ENCODE data around the gene NUDT17. TPM values are rescaled to one million over a fixed set of nuclear protein-coding genes. Genes with fewer than 3 reads are reported as not detected.

The NUDT17 gene
- total RNA-seq, 4 donors from 2014 or later, result 1.1 to 3.8 (median 1.8) TPM

- no peak for DNase-seq
- intact Hi-C loops (cut with DNase I), result no loop called here
Measured at GRCh38 chr1:145893306-145894055, 48.1 kb downstream of the NUDT17 start.

GRCh38 chr1:145895471-145895870, 50.0 kb downstream of the NUDT17 start:
- WGBS, 2 donors, result 80% methylated on average over 1 of the region's 1 CpG; no CpG with 5 or more reads in 1 of the 2 donors
- Histone ChIP-seq H3K27ac (no peak overlapping the region), H3K4me1 (peaks cover 20 to 29% (median 20%) of the 10 kb centered on the region in 3 donors), H3K9me3 (no peaks in the 10 kb centered on the region), H3K4me3 (no peak overlapping the region), H3K27me3 (no peaks in the 10 kb centered on the region), H3K36me3 (no peaks in the 10 kb centered on the region)
- intact Hi-C loops (cut with DNase I), result no loop called here
- TF ChIP-seq POLR2A (IDR thresholded peaks at IDR 0.05), result no peak
- no peak for TF ChIP-seq CTCF (IDR thresholded peaks at IDR 0.05)
- no peak for DNase-seq

More at GRCh38 chr1:145893306-145894055, 48.1 kb downstream of the NUDT17 start:
- peaks cover 20 to 38% (median 20%) of the 10 kb centered on the region in 3 donors for H3K4me1 ChIP-seq
- H3K9me3 ChIP-seq, result no peaks in the 10 kb centered on the region
- no peak overlapping the region for H3K4me3 ChIP-seq
- no peaks in the 10 kb centered on the region for H3K27me3 ChIP-seq
- TF ChIP-seq POLR2A (IDR thresholded peaks at IDR 0.05) (no peak), CTCF (IDR thresholded peaks at IDR 0.05) (no peak)
- no peaks in the 10 kb centered on the region for H3K36me3 ChIP-seq
- peak overlapping the region; percentile 80 to 93 (median 90) for H3K27ac ChIP-seq
- WGBS, 2 donors, result 88 to 91% methylated on average over 7 of the region's 7 CpGs

DNA sequence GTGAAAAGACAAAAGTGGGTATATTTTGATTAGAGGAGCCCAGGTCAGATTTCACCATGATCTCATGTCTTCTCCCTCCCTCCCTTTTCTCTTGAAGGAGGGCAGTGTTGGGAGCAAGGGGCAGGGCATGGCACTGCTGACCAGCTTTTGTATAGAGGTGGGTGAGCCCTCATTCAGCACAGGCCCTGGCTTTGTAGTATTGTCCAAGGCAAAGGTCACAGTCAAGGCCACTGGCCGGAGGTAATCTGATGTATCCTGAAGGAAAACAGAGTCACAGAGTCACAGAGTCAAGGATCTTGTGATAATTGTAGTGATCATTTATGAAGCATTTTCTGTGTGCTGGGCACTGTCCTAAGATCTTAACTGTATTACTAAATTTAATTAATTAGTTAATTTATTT, 52.5 kb downstream of the NUDT17 start:
- Histone ChIP-seq H3K9me3 (no peaks in the 10 kb centered on the region), H3K4me3 (no peak overlapping the region), H3K36me3 (peaks cover 0 to 8% (median 0%) of the 10 kb centered on the region in 3 donors), H3K4me1 (peaks cover 0 to 4% (median 1%) of the 10 kb centered on the region in 3 donors), H3K27me3 (no peaks in the 10 kb centered on the region), H3K27ac (no peak overlapping the region)
- TF ChIP-seq CTCF (IDR thresholded peaks at IDR 0.05) (no peak), POLR2A (IDR thresholded peaks at IDR 0.05) (no peak)
- 67 to 88% methylated on average over 1 of the region's 1 CpG for WGBS, 2 donors
- intact Hi-C loops (cut with DNase I), result no loop called here
- no peak for DNase-seq

Small RNAs within 50 kb of the gene (small RNA-seq; reads per million reads assigned to genes)
- 0 reads per million in 4 donors for gene MIR6736

Other genes with a start within 250 kb of the NUDT17 start
- 10 to 100 TPM in 3 of 4 donors, 1 to 10 TPM in 1; 6.9 to 34.8 (median 19.3) TPM for gene GPR89A, start 237.6 kb upstream of the NUDT17 start, total RNA-seq
- gene PDZK1, start 138.3 kb upstream of the NUDT17 start, total RNA-seq, result under 1 TPM in 1 of 4 donors, not detected in 3; 0.19 TPM
- not detected for gene CD160, start 126.1 kb upstream of the NUDT17 start, total RNA-seq
- gene RNF115, start 21.5 kb upstream of the NUDT17 start, total RNA-seq, result 10 to 100 TPM in 1 of 4 donors, 1 to 10 TPM in 3; 4.3 to 17.5 (median 6.1) TPM
- 10 to 100 TPM; 15.0 to 31.7 (median 21.0) TPM for gene POLR3C, start 21.4 kb upstream of the NUDT17 start, total RNA-seq
- gene PIAS3, start 13.5 kb downstream of the NUDT17 start, total RNA-seq, result 10 to 100 TPM; 20.9 to 51.8 (median 38.2) TPM
- gene ANKRD35, start 40.2 kb downstream of the NUDT17 start, total RNA-seq, result 10 to 100 TPM in 2 of 4 donors, 1 to 10 TPM in 2; 9.0 to 22.4 (median 10.9) TPM
- gene ITGA10, start 64.4 kb downstream of the NUDT17 start, total RNA-seq, result 1 to 10 TPM in 3 of 4 donors, under 1 TPM in 1; 0.83 to 7.2 (median 1.5) TPM
- 10 to 100 TPM; 19.3 to 30.8 (median 25.1) TPM for gene PEX11B, start 73.1 kb downstream of the NUDT17 start, total RNA-seq
- gene RBM8A, start 81.9 kb downstream of the NUDT17 start, total RNA-seq, result 100 to 1,000 TPM; 155 to 229 (median 200) TPM
- gene LIX1L, start 112.4 kb downstream of the NUDT17 start, total RNA-seq, result 10 to 100 TPM in 1 of 4 donors, 1 to 10 TPM in 3; 1.9 to 12.2 (median 5.9) TPM
- gene ANKRD34A, start 118.9 kb downstream of the NUDT17 start, total RNA-seq, result under 1 TPM; 0.04 to 0.67 (median 0.30) TPM
- gene POLR3GL, start 119.1 kb downstream of the NUDT17 start, total RNA-seq, result 10 to 100 TPM in 2 of 4 donors, 1 to 10 TPM in 2; 2.9 to 15.9 (median 9.8) TPM
- gene TXNIP, start 150.9 kb downstream of the NUDT17 start, total RNA-seq, result 100 to 1,000 TPM in 3 of 4 donors, 10 to 100 TPM in 1; 94.9 to 942 (median 328) TPM
- not detected for gene HJV, start 176.1 kb downstream of the NUDT17 start, total RNA-seq

Measured in esophagus squamous epithelium (tissue), 5 donors.